GM13976 (cell line): ENCODE measurements around the gene EHMT1.
"Not testable (repeated sequence)": the region's sequence is repeated elsewhere in the genome, so short reads cannot be mapped to it uniquely, and the experiment has no call there.

Experiments
- DNase-seq: peaks from one replicate; pipeline ENCODE4 v3.0.0; 2012; ENCODE audit warnings: low spot score
- in situ Hi-C: fragments of 300-500 bp; cut with MboI; formaldehyde crosslinking; loops from one replicate; pipeline ENCODE4 v1.12.0; 2022; ENCODE audit warnings: low sequenced_read_pairs, mixed read lengths, inconsistent platforms; ENCODE audit not compliant: unreplicated experiment
- TF ChIP-seq, protein P1 (sequence below): IDR thresholded peaks from 2 replicates; pipeline ENCODE4 v1.5.1; 2012; ENCODE audit warnings: borderline replicate concordance, mild to moderate bottlenecking; ENCODE audit not compliant: insufficient read depth; ENCODE audit errors: extremely low read depth, missing control alignments, control extremely low read depth

Gene EHMT1

GRCh38 chr9:137801023-137801319, 182.2 kb downstream of the EHMT1 start:
- in situ Hi-C loops = no loop called here
- TF ChIP-seq, protein P1, sequence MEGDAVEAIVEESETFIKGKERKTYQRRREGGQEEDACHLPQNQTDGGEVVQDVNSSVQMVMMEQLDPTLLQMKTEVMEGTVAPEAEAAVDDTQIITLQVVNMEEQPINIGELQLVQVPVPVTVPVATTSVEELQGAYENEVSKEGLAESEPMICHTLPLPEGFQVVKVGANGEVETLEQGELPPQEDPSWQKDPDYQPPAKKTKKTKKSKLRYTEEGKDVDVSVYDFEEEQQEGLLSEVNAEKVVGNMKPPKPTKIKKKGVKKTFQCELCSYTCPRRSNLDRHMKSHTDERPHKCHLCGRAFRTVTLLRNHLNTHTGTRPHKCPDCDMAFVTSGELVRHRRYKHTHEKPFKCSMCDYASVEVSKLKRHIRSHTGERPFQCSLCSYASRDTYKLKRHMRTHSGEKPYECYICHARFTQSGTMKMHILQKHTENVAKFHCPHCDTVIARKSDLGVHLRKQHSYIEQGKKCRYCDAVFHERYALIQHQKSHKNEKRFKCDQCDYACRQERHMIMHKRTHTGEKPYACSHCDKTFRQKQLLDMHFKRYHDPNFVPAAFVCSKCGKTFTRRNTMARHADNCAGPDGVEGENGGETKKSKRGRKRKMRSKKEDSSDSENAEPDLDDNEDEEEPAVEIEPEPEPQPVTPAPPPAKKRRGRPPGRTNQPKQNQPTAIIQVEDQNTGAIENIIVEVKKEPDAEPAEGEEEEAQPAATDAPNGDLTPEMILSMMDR = no peak
- DNase-seq = no peak

DNA sequence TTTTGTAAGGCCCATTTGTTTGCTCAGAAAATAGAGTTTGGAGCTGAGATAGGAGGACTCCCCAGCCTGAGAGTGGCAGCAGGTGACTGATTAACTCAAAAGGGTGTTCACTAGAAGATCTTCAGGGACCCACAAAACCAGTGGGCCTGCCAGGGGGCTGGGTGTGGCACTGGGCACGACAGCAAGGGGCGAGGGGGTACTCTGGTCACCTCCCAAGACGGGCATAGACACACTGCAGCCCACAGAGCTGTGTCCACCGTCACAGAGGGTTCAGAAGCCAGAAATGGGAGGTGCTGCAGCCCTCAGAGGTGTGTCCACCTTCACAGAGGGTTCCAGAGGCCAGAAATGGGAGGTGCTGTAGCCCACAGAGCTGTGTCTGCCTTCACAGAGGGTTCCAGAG, 183.2 kb downstream of the EHMT1 start:
- TF ChIP-seq, protein P1 = no peak
- in situ Hi-C loops = no loop called here

DNA sequence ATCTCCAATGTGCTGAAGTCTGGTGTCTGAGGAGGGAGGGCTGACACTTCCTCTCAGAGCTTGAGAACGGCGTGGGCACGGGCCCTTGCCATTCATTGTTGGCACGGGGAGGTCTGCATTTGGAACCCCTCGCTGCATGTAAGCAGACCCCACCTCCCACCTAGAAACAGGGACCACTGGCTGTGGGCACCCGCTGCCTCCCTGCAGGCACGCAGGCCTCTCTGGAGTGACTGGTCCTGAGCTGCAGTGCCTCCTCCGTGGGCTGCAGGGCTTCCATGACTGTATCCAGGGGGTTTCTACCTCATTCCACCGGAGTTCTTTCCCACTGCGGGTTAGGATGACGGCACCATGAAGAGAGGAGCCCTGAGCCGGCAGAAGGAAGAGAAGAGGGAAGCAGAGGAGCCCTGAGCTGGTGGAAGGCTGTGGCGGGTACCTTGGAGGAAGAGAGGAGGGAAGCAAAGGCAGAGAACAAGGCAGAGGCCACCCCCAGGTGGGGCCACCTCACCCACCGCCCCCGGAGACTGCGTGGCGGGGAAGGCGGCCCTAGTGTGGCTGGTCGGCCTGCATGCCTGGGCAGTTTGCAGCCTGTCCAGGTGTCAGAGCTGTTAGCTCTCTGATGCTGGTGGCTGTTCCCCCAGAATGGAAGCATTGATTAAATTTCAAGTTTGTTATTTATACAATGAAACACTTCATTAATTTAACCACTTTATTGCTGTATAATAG, 183.9 kb downstream of the EHMT1 start:
- TF ChIP-seq, protein P1 = no peak
- in situ Hi-C loops = no loop called here
- no peak for DNase-seq

More for the DNA sequence above, 183.2 kb downstream of the EHMT1 start:
- no peak for DNase-seq

DNA sequence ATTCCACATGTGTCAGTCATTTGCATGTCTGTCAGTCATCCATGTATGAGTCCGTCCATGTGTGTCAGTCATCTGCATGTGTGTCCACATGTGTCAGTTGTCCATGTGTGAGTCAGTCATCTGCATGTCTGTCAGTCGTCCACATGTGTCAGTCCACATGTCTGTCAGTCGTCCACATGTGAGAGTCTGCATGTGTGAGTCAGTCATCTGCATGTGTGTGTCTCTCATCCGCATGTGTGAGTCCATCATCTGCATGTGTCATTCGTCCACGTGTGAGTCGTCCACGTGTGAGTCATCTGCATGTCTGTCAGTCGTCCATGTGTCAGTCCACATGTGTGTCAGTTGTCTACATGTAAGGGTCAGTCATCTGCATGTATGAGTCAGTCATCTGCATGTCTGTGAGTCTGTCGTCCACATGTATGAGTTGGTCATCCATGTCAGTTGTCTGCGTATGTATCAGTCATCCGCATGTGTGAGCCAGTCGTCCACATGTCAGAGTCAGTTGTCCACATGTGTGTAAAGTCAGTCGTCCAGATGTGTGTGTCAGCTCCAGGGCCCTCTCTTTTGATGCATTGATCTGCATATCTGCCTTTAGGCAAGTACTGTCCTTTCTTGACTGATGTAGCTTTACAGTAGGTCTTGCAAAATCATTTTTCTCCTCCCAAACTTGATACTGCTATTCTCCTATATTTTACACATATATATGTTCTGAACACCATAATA, 186.3 kb downstream of the EHMT1 start:
- TF ChIP-seq, protein P1 = no peak
- in situ Hi-C loops = no loop called here
- DNase-seq = no peak

DNA sequence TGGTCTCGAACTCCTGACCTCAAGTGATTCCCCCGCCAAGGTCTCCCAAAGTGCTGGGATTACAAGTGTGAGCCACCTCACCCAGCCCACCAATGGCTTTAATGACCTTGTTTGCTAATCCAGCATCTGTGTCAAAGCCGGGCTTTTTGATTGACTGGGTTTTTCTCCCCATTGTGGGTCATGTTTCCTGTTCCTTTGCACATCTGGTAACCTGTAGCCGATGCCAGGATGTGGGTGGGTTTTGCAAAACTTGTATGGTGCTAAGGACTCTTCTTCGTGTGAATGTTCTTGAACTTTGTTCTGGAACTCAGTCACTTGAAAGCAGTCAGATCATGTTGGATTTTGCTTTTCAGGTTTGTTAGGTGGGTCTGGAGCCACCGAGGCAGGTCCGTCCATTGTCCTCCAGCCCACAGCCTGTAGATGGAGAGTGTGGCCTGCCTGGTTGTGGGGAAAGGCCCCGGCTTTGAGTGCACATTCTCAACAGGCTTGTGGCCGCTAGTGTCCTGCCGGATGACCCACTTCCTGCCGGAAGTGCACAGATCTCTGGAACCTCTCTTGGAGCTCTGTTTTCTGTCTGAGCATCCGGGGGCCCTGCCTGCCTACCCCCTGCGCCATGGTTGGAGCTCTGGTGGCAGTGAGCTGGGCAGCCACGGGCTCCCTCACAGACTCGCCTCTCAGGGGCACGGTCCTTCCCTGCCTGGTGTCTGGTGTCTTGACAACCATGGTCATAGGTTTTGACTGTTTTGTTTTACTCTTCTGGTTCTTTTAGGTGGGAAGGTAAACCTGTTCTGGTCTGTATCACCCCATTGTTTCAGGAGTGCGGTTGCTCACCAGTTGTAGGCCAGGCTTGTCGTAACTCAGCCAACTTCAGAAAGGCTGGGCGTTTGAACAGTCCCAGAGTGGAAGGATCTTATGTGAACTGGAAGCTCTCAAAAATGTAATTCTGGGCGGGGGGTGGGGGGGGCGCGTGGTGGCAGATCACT, 189.2 kb downstream of the EHMT1 start:
- TF ChIP-seq, protein P1 = no peak
- in situ Hi-C loops = no loop called here
- no peak for DNase-seq

DNA sequence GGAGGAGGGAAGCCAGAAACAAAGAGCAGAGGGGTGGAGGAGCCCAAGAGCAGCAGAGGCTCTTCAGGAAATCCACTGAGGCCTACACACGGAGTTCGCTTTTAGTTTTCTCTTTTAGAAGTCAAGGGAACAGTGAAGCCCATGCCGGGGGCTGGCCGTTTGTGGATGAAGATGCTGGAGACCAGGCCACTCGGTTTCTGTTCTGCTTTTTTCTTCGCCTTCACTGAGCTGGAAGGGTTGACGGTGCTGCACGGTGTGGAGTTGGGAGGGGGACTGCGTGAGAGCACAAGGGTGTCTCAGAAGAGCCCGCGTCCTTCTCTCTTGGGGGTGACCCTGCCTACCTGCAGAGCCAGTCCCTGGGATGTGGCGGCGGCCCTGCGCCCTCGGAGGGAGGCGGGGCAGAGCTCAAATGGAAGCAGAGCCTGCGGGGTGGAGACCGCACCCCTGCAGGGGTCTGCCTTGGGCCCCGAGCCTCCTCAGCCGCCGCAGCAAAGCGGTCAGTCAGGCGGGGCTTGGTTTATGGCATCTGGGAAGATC, 190.3 kb downstream of the EHMT1 start:
- in situ Hi-C loops = no loop called here
- DNase-seq = peak; percentile 86
- TF ChIP-seq, protein P1 = no peak

GRCh38 chr9:137809726-137810450, 191.1 kb downstream of the EHMT1 start:
- DNase-seq, in situ Hi-C loops: not testable (repeated sequence)
